Transverse colon (tissue), 4 donors: ENCODE results near the gene ASCL1. TPM values are rescaled to one million over a fixed set of nuclear protein-coding genes. Genes with fewer than 3 reads are reported as not detected.

Source experiments
- DNase-seq: peaks from one replicate; pipeline ENCODE4 v3.0.0-alpha.2; 2019
- H3K27ac ChIP-seq, 4 donors: fragments of 200-600 bp; sonication (generic); 2 replicates each; pipeline ENCODE4 v1.5.1; 2016 to 2018; ENCODE audit warnings: inconsistent platforms in 4 of 4
- H3K27me3 ChIP-seq: fragments of 200-600 bp; sonication (generic); 2 replicates; pipeline ENCODE4 v1.5.1; 2017; ENCODE audit warnings: inconsistent platforms
- H3K36me3 ChIP-seq, 4 donors: fragments of 200-600 bp; sonication (generic); 2 replicates each; pipeline ENCODE4 v1.5.1; 2017 to 2019; ENCODE audit warnings: inconsistent platforms in 4 of 4
- H3K4me1 ChIP-seq, 4 donors: fragments of 200-600 bp; sonication (generic); 2 replicates each; pipeline ENCODE4 v1.5.1; 2017 to 2020; ENCODE audit warnings: inconsistent platforms in 4 of 4
- H3K4me3 ChIP-seq, 4 donors: fragments of 200-600 bp; sonication (generic); 1 replicate in 1 of 4; 2 replicates in 3 of 4; pipeline versions ENCODE4 v1.5.1 to v1.6.1; 2017 to 2019; ENCODE audit warnings: inconsistent platforms in 4 of 4
- H3K9me3 ChIP-seq, 2 donors: fragments of 200-600 bp; sonication (generic); 2 replicates each; pipeline ENCODE4 v1.5.1; 2017 to 2019; ENCODE audit warnings: inconsistent platforms in 2 of 2
- EP300 ChIP-seq: sonication (generic); formaldehyde crosslinking; IDR thresholded peaks from one replicate; pipeline ENCODE4 v1.6.1; 2017; ENCODE audit warnings: antibody characterized with exemption, low read depth
- POLR2A ChIP-seq: fragments of 450-650 bp; IDR thresholded peaks from one replicate; pipeline ENCODE4 v1.6.1; 2016; ENCODE audit warnings: antibody characterized with exemption, mild to moderate bottlenecking, moderate library complexity
- POLR2AphosphoS5 ChIP-seq, 3 donors: sonication (generic); formaldehyde crosslinking; IDR thresholded peaks; one replicate each; pipeline ENCODE4 v1.6.1; 2016; ENCODE audit warnings: antibody characterized with exemption in 3 of 3
- WGBS, 2 donors: methylation state at CpG; one replicate each; pipeline ENCODE4 v1.1.5; 2018; ENCODE audit warnings: low coverage in 1 of 2; 5-methylcytosine and 5-hydroxymethylcytosine counted together
- in situ Hi-C, 4 donors: fragments of 200-750 bp; cut with MboI; loops; one replicate each; pipeline versions ENCODE4 v1.15.0 to v1.15.1; 2017; ENCODE audit warnings: low sequenced_read_pairs in 3 of 4, low pct_ligation_motif_present in 1 of 4, low pct_unique_long_range_greater_than_20kb in 1 of 4
- intact Hi-C: fragments of 100-400 bp; cut with DNase I; formaldehyde crosslinking; loops from one replicate; pipeline ENCODE4 v1.15.1; 2023; ENCODE audit warnings: low total_unique reads
- total RNA-seq, 4 donors: library from RNA; depleted of rRNA; stranded (reverse); fragments of >200 nt; gene quantifications; one replicate each; pipeline ENCODE4 v1.1.0, GENCODE V29; 2016
- TF ChIP-seq, protein P1 (sequence below), 5 experiments: fragments of 200-600 bp in 3 of 5; fragments of 450-650 bp in 2 of 5; sonication (generic) in 3 of 5; IDR thresholded peaks; 1 replicate in 2 of 5; 2 replicates in 3 of 5; pipeline ENCODE4 v1.5.1; 2016 to 2017; ENCODE audit warnings: antibody characterized with exemption in 5 of 5, inconsistent platforms in 3 of 5, mild to moderate bottlenecking in 2 of 5, moderate library complexity in 1 of 5

Gene ASCL1
- not detected for total RNA-seq

DNA sequence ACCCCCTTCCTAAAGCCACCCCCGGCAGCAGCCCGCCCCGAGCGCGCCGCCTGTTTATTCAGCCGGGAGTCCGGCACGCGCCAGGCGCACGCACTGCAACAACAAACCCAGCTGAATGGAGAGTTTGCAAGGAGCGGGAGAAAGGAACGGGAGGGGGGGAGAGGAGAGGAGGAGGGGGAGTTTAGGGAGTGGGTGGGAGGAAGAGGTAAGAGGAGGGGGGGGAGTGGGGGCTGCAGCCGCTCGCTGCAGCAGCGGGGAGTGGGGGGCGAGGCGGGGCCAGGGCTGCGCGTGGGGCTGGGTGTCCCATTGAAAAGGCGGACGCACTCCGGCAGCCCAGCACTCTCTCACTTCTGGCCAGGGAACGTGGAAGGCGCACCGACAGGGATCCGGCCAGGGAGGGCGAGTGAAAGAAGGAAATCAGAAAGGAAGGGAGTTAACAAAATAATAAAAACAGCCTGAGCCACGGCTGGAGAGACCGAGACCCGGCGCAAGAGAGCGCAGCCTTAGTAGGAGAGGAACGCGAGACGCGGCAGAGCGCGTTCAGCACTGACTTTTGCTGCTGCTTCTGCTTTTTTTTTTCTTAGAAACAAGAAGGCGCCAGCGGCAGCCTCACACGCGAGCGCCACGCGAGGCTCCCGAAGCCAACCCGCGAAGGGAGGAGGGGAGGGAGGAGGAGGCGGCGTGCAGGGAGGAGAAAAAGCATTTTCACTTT is at the start of gene ASCL1:
Gene ASCL1, plus strand, starts transcription at position 336 of the 712 bp plus-strand sequence. CDS start 571 bp downstream, outside the sequence.
- TF ChIP-seq POLR2A (no peak), POLR2AphosphoS5 (IDR thresholded peaks at IDR 0.05) (no peak), EP300 (no peak)
- TF ChIP-seq, protein P1, sequence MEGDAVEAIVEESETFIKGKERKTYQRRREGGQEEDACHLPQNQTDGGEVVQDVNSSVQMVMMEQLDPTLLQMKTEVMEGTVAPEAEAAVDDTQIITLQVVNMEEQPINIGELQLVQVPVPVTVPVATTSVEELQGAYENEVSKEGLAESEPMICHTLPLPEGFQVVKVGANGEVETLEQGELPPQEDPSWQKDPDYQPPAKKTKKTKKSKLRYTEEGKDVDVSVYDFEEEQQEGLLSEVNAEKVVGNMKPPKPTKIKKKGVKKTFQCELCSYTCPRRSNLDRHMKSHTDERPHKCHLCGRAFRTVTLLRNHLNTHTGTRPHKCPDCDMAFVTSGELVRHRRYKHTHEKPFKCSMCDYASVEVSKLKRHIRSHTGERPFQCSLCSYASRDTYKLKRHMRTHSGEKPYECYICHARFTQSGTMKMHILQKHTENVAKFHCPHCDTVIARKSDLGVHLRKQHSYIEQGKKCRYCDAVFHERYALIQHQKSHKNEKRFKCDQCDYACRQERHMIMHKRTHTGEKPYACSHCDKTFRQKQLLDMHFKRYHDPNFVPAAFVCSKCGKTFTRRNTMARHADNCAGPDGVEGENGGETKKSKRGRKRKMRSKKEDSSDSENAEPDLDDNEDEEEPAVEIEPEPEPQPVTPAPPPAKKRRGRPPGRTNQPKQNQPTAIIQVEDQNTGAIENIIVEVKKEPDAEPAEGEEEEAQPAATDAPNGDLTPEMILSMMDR (IDR thresholded peaks at IDR 0.05), result no peak
- Histone ChIP-seq H3K27ac (no peak within 1 kb of the TSS), H3K9me3 (no peaks in the 10 kb centered on the region), H3K4me3 (peak within 1 kb of the TSS in 3 of 4 donors; percentile 16 to 48 (median 29)), H3K36me3 (no peaks in the 10 kb centered on the region), H3K4me1 (peaks cover 0 to 24% (median 18%) of the 10 kb centered on the region in 4 donors), H3K27me3 (peaks cover 98% of the 10 kb centered on the region)
- WGBS, 2 donors, result 0 to 3% methylated on average over 12 to 52 of the region's 52 CpGs
- no peak for DNase-seq
- in situ Hi-C loops (no loop called here), intact Hi-C loops (no loop called here)

DNA sequence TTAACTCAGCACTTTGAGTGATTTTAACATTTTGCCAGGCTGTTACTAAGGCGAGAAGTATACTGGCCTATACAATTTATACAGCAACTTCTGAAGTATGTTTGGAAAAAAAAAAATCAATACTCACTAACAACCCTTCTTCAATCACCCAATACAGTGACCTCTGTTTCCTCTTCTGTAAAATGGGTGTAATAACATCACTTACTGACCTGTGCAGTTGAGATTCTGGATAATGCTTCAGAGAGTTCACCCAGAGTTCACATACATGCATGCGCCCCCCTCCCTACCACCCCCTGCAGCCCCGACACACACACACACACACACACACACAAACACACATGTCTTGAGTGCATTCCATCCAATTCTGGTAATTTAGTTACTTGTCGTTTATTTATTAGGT is 49.6 kb upstream of the ASCL1 start:
- H3K27ac ChIP-seq, result no peak overlapping the region
- DNase-seq, result no peak
- no peak overlapping the region for H3K4me3 ChIP-seq
- no peaks in the 10 kb centered on the region for H3K36me3 ChIP-seq
- no peaks in the 10 kb centered on the region for H3K9me3 ChIP-seq
- TF ChIP-seq EP300 (no peak), POLR2AphosphoS5 (IDR thresholded peaks at IDR 0.05) (no peak), POLR2A (no peak)
- TF ChIP-seq, protein P1 (IDR thresholded peaks at IDR 0.05), result no peak
- in situ Hi-C loops (no loop called here), intact Hi-C loops (no loop called here)
- no peaks in the 10 kb centered on the region for H3K4me1 ChIP-seq
- WGBS, 2 donors, result 68 to 79% methylated on average over 3 to 4 of the region's 4 CpGs
- H3K27me3 ChIP-seq, result no peaks in the 10 kb centered on the region

DNA sequence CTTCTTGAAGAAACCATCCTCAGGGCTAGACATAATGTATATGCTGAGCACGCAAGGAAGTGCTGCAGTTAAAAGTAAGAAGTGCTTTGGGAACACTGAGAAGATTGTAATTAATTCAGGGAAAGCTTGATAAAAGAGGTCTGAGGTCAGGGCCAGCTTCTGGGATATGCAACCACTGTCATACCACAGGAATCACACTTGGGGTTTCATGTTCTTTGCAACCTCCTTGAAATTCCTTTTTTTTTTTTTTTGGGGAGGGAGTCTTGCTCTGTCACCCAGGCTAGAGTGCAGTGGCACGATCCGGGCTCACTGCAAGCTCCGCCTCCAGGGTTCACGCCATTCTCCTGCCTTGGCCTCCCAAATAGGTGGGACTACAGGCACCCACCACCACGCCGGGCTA is 47.3 kb upstream of the ASCL1 start:
- intact Hi-C loops, result no loop called here
- TF ChIP-seq, protein P1 (IDR thresholded peaks at IDR 0.05), result no peak
- no peak for TF ChIP-seq POLR2AphosphoS5 (IDR thresholded peaks at IDR 0.05)
- TF ChIP-seq EP300, result no peak
- no peak for TF ChIP-seq POLR2A
- no peak for DNase-seq
- Histone ChIP-seq H3K4me1 (no peaks in the 10 kb centered on the region), H3K4me3 (no peak overlapping the region), H3K27me3 (no peaks in the 10 kb centered on the region), H3K9me3 (no peaks in the 10 kb centered on the region), H3K36me3 (no peaks in the 10 kb centered on the region), H3K27ac (no peak overlapping the region)
- in situ Hi-C loops, result no loop called here
- WGBS, 2 donors, result 60 to 90% methylated on average over 1 to 7 of the region's 7 CpGs

DNA sequence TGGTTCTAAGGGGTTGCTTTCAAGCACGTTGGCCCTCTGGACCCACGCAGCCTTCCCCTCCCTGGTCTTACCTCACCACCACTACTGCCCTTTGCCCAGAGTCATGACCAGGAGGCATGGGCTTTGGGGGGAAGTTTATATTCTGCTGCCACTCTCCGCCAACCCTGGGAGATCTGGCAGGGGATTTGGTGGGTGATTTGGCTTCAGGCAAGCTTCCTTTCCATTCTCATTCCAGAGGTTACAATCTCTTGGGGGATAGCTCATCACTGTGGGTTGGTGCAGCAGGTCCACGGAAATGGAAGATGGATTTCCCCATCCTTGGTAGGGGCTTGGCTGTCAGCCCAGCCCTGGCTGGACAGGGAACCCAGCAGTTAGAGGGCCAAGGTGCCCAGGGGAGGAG is 46.7 kb upstream of the ASCL1 start:
- no peak overlapping the region for H3K27ac ChIP-seq
- H3K9me3 ChIP-seq, result no peaks in the 10 kb centered on the region
- DNase-seq, result no peak
- no peak overlapping the region for H3K4me3 ChIP-seq
- H3K4me1 ChIP-seq, result no peaks in the 10 kb centered on the region
- TF ChIP-seq, protein P1 (IDR thresholded peaks at IDR 0.05), result no peak
- TF ChIP-seq POLR2A, result no peak
- 82% methylated on average over 4 of the region's 4 CpGs; no CpG with 5 or more reads in 1 of the 2 donors for WGBS, 2 donors
- intact Hi-C loops (no loop called here), in situ Hi-C loops (no loop called here)
- no peaks in the 10 kb centered on the region for H3K27me3 ChIP-seq
- no peaks in the 10 kb centered on the region for H3K36me3 ChIP-seq
